GM12891 (cell line): ENCODE data around the gene OBP2A.

Source experiments
- POLR2A ChIP-seq: IDR thresholded peaks from 2 replicates; pipeline ENCODE4 v1.6.1; 2011; ENCODE audit warnings: low read depth, low read length, control low read depth
- POU2F2 ChIP-seq: IDR thresholded peaks from 2 replicates; pipeline ENCODE4 v1.6.1; 2011; ENCODE audit warnings: low read depth, mild to moderate bottlenecking, control low read depth, low read length, moderate library complexity
- TAF1 ChIP-seq: IDR thresholded peaks from 2 replicates; pipeline ENCODE4 v1.6.1; 2011; ENCODE audit warnings: low read depth, low read length, control low read depth

- TF ChIP-seq POU2F2 (no peak), POLR2A (no peak), TAF1 (no peak)
Measured at GRCh38 chr9:135563039-135563476, 17.1 kb downstream of the OBP2A start.
